ENCODE measurements around the gene MLLT6.

The MLLT6 gene

GRCh38 chr17:38728290-38728831 lies 23.3 kb downstream of the MLLT6 start:
- no peak overlapping the region for H3K27ac ChIP-seq
- no peaks in the 10 kb centered on the region for H3K27me3 ChIP-seq (ENCODE audit: insufficient read depth, low read depth)
- H3K4me2 ChIP-seq: no peak overlapping the region
- TF ChIP-seq CTCF (conservative IDR thresholded peaks at IDR 0.05; ENCODE audit: low read depth, low read length): no peak
- no peaks in the 10 kb centered on the region for H4K20me1 ChIP-seq (ENCODE audit: insufficient read depth)
- H3K79me2 ChIP-seq (ENCODE audit: insufficient read depth, low read depth): peaks cover 12% of the 10 kb centered on the region; the same call in 1 of the 2 replicates
- no peak overlapping the region for H3K9ac ChIP-seq
- no peaks in the 10 kb centered on the region for H3K36me3 ChIP-seq (ENCODE audit: insufficient read depth)
- H2AFZ ChIP-seq (ENCODE audit: low read depth): no peak overlapping the region
- peaks cover 18% of the 10 kb centered on the region for H3K4me1 ChIP-seq (ENCODE audit: low read depth, poor library complexity, severe bottlenecking)
- H3K4me3 ChIP-seq (IDR thresholded peaks at IDR 0.05; ENCODE audit: insufficient read depth, low read depth, low read length): no peak overlapping the region

GRCh38 chr17:38729368-38729885 lies 24.4 kb downstream of the MLLT6 start:
- Histone ChIP-seq H4K20me1 (ENCODE audit: insufficient read depth) (no peaks in the 10 kb centered on the region), H3K27ac (no peak overlapping the region), H3K27me3 (ENCODE audit: insufficient read depth, low read depth) (no peaks in the 10 kb centered on the region), H3K4me3 (IDR thresholded peaks at IDR 0.05; ENCODE audit: insufficient read depth, low read depth, low read length) (no peak overlapping the region), H3K36me3 (ENCODE audit: insufficient read depth) (no peaks in the 10 kb centered on the region), H2AFZ (ENCODE audit: low read depth) (0 out of 2 replicates have a peak overlapping the region, but pooled peaks have one; percentile 24), H3K79me2 (ENCODE audit: insufficient read depth, low read depth) (peaks cover 12% of the 10 kb centered on the region; the same call in 1 of the 2 replicates), H3K4me2 (peak overlapping the region; percentile 74), H3K4me1 (ENCODE audit: low read depth, poor library complexity, severe bottlenecking) (peaks cover 18% of the 10 kb centered on the region), H3K9ac (peak overlapping the region; percentile 34; the same call in 1 of the 2 replicates)
- no peak; the same call in 1 of the 2 replicates for TF ChIP-seq CTCF (conservative IDR thresholded peaks at IDR 0.05; ENCODE audit: low read depth, low read length)

GRCh38 chr17:38729886-38730525 lies 24.9 kb downstream of the MLLT6 start, which contains the start of gene CISD3:
Gene CISD3 (plus strand): TSS chr17:38730341. CDS start chr17:38730359, 18 bp downstream.
- H2AFZ ChIP-seq (ENCODE audit: low read depth): peak within 1 kb of the TSS; percentile 96
- no peaks in the 10 kb centered on the region for H4K20me1 ChIP-seq (ENCODE audit: insufficient read depth)
- peak within 1 kb of the TSS; percentile 94 for H3K4me2 ChIP-seq
- no peaks in the 10 kb centered on the region for H3K27me3 ChIP-seq (ENCODE audit: insufficient read depth, low read depth)
- peak within 1 kb of the TSS; percentile 59 for H3K4me3 ChIP-seq (IDR thresholded peaks at IDR 0.05; ENCODE audit: insufficient read depth, low read depth, low read length)
- peak within 1 kb of the TSS; percentile 83 for H3K9ac ChIP-seq
- no peaks in the 10 kb centered on the region for H3K36me3 ChIP-seq (ENCODE audit: insufficient read depth)
- H3K27ac ChIP-seq: peak within 1 kb of the TSS; percentile 35
- H3K4me1 ChIP-seq (ENCODE audit: low read depth, poor library complexity, severe bottlenecking): peaks cover 20% of the 10 kb centered on the region
- peak; percentile 58; the same call in 1 of the 2 replicates for TF ChIP-seq CTCF (conservative IDR thresholded peaks at IDR 0.05; ENCODE audit: low read depth, low read length)
- peaks cover 12% of the 10 kb centered on the region; the same call in 1 of the 2 replicates for H3K79me2 ChIP-seq (ENCODE audit: insufficient read depth, low read depth)

GRCh38 chr17:38730526-38731379 lies 25.7 kb downstream of the MLLT6 start:
- H2AFZ ChIP-seq (ENCODE audit: low read depth): peak overlapping the region; percentile 96
- H3K36me3 ChIP-seq (ENCODE audit: insufficient read depth): no peaks in the 10 kb centered on the region
- H3K4me2 ChIP-seq: peak overlapping the region; percentile 94
- H4K20me1 ChIP-seq (ENCODE audit: insufficient read depth): no peaks in the 10 kb centered on the region
- peak overlapping the region; percentile 59 for H3K4me3 ChIP-seq (IDR thresholded peaks at IDR 0.05; ENCODE audit: insufficient read depth, low read depth, low read length)
- peaks cover 12% of the 10 kb centered on the region; the same call in 1 of the 2 replicates for H3K79me2 ChIP-seq (ENCODE audit: insufficient read depth, low read depth)
- H3K4me1 ChIP-seq (ENCODE audit: low read depth, poor library complexity, severe bottlenecking): peaks cover 25% of the 10 kb centered on the region
- TF ChIP-seq CTCF (conservative IDR thresholded peaks at IDR 0.05; ENCODE audit: low read depth, low read length): no peak
- peak overlapping the region; percentile 35 for H3K27ac ChIP-seq
- peak overlapping the region; percentile 83 for H3K9ac ChIP-seq
- H3K27me3 ChIP-seq (ENCODE audit: insufficient read depth, low read depth): no peaks in the 10 kb centered on the region

All from KMS-11 (cell line).